IMR-90 (cell line): ENCODE data around the gene LGALS16.

Experiments used
- CEBPB ChIP-seq: IDR thresholded peaks from 2 replicates; pipeline ENCODE4 v1.6.1; 2012; ENCODE audit warnings: low read depth, low read length, improper control_type of control experiment
- CTCF ChIP-seq: conservative IDR thresholded peaks from 2 replicates; pipeline ENCODE4 v1.5.1; 2012; ENCODE audit warnings: mild to moderate bottlenecking, low read depth, low read length, improper control_type of control experiment
- MAFK ChIP-seq: IDR thresholded peaks from 2 replicates; pipeline ENCODE4 v1.6.1; 2012; ENCODE audit warnings: low read depth, low read length, improper control_type of control experiment

DNA sequence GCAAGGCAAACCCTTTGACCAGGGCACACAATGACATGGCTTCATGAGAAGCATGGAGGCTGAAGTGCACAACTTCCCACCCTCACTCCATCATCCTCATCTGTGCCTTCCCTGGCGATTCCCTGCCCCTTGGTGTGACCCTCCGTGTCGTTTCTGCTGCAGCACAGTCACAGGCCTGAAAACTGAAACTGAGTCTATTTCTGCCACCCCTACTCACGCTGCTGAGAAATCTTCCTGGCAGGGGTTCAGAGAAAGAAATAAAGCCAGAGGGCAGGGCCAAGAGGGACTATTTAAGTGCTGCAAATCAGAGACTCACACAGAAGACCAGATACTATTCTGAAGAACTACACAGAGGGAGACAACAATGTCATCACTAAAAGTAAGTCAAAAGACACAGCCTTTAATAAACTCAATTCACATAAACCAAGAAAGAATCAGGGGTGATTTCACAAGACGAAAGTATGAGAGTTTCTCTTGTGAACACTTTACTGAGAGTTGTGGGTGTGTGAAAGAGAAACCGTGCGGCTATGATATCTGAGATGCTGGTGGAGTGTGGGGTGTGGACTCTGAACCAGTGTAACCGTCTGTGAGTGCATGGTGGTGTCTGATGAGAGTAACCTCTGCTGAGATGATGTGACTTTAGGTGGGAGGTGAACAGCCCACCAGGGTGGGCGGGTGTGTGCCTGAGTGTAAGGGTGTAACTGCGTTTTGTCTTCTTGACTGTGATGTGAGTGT, 23.5 kb downstream of the LGALS16 start:
- TF ChIP-seq MAFK (no peak), CEBPB (no peak), CTCF (no peak)
